Fibroblast of skin of scalp (primary cell): ENCODE results near the gene XPC.

Source experiments
- DNase-seq: peaks from one replicate; pipeline ENCODE4 v3.0.0-alpha.2; 2013

Gene XPC

GRCh38 chr3:14169871-14170270 is 8.5 kb downstream of the XPC start:
- no peak for DNase-seq

GRCh38 chr3:14169435-14169834 is 9.0 kb downstream of the XPC start:
- no peak for DNase-seq

GRCh38 chr3:14166877-14167603 is 11.4 kb downstream of the XPC start:
- DNase-seq, result no peak

GRCh38 chr3:14162178-14162577 is 16.2 kb downstream of the XPC start:
- no peak for DNase-seq

GRCh38 chr3:14161282-14161681 is 17.1 kb downstream of the XPC start:
- DNase-seq, result no peak

- DNase-seq, result no peak
These were observed 19.0 kb downstream of the XPC start for GRCh38 chr3:14159426-14159825.

- DNase-seq, result no peak
These were observed 20.0 kb downstream of the XPC start for GRCh38 chr3:14158370-14158769.

GRCh38 chr3:14157951-14158350 is 20.4 kb downstream of the XPC start:
- no peak for DNase-seq

GRCh38 chr3:14156843-14157561 is 21.4 kb downstream of the XPC start:
- no peak for DNase-seq

- no peak for DNase-seq
These were observed 22.2 kb downstream of the XPC start for GRCh38 chr3:14156201-14156600.

- DNase-seq, result no peak
These were observed 23.4 kb downstream of the XPC start for GRCh38 chr3:14154895-14155440.

- no peak for DNase-seq
These were observed 24.1 kb downstream of the XPC start for GRCh38 chr3:14154276-14154675.

GRCh38 chr3:14153663-14154062 is 24.7 kb downstream of the XPC start:
- no peak for DNase-seq

- DNase-seq, result no peak
These were observed 25.4 kb downstream of the XPC start for GRCh38 chr3:14152963-14153355.

- DNase-seq, result no peak
These were observed 26.0 kb downstream of the XPC start for GRCh38 chr3:14152233-14152962.

GRCh38 chr3:14151471-14152083 is 26.8 kb downstream of the XPC start:
- DNase-seq, result no peak

- DNase-seq, result no peak
These were observed 27.7 kb downstream of the XPC start for GRCh38 chr3:14150491-14151230.

GRCh38 chr3:14150078-14150477 is 28.3 kb downstream of the XPC start:
- no peak for DNase-seq

- no peak for DNase-seq
These were observed 30.1 kb downstream of the XPC start for GRCh38 chr3:14148041-14148985.

GRCh38 chr3:14147617-14148016 is 30.8 kb downstream of the XPC start:
- DNase-seq, result no peak

- no peak for DNase-seq
These were observed 31.4 kb downstream of the XPC start for GRCh38 chr3:14147066-14147435.
